Measurements from ENCODE around the gene C1QTNF5. TPM values are rescaled to one million over a fixed set of nuclear protein-coding genes. Genes with fewer than 3 reads are reported as not detected.
A peak's percentile ranks its signal among the peaks of the same experiment; 100 is the strongest.

C1QTNF5 gene
- total RNA-seq, 1 experiment from 2014 or later = not detected

- no peaks in the 10 kb centered on the region for H3K36me3 ChIP-seq (ENCODE audit: control insufficient read depth in 1 of 2, insufficient read depth in 2 of 2, low read length in 2 of 2)
- H3K4me1 ChIP-seq (ENCODE audit: control insufficient read depth in 1 of 2, insufficient read depth in 2 of 2, low read length in 2 of 2) = peaks cover 0 to 8% of the 10 kb centered on the region in 2 experiments; a peak in 1 of 4 replicates
- no peak overlapping the region for H3K4me2 ChIP-seq (ENCODE audit: low read length)
- H3K27ac ChIP-seq (ENCODE audit: low read depth, low read length) = no peak overlapping the region
- no peak overlapping the region for H3K4me3 ChIP-seq (replicated peaks in 1 of 2; ENCODE audit: low read depth in 1 of 2, low read length in 2 of 2)
- H3K9ac ChIP-seq (ENCODE audit: low read length) = no peak overlapping the region
- H3K9me2 ChIP-seq (ENCODE audit: insufficient read depth) = no peaks in the 10 kb centered on the region
- POLR2A ChIA-PET = no interaction called here
- no TSS peak for BruUV-seq (replicated peaks)
- H3K79me2 ChIP-seq (ENCODE audit: insufficient read depth, low read length) = no peaks in the 10 kb centered on the region
- no peak for TF ChIP-seq CEBPB (IDR thresholded peaks at IDR 0.05; ENCODE audit: low read depth)
- no peaks in the 10 kb centered on the region for H3K27me3 ChIP-seq (ENCODE audit: insufficient read depth, low read length)
- H2AFZ ChIP-seq (ENCODE audit: low read depth, low read length, poor library complexity, severe bottlenecking) = no peak overlapping the region
- H3K9me3 ChIP-seq (ENCODE audit: control insufficient read depth in 1 of 2, insufficient read depth in 1 of 2, low read depth in 1 of 2, low read length in 2 of 2) = no peaks in the 10 kb centered on the region
- no peak for DNase-seq (ENCODE audit: low read depth, low spot score)
- CTCF ChIA-PET = interaction anchor here (2.5 to 3.4 kb wide), 2 partner anchors 15 to 32 kb away, joined by 13 to 44 read pairs; no protein-coding TSS in a partner anchor
- no peaks in the 10 kb centered on the region for H4K20me1 ChIP-seq (ENCODE audit: insufficient read depth)
- RAD21 ChIA-PET (ENCODE audit: low non-redundant PET in 1 of 2, low total read pairs in 2 of 2, uncharacterized antibody in 2 of 2, unreplicated experiment in 2 of 2) = interaction anchor here in 1 of 2 experiments (0.6 kb wide), 1 partner anchor 14 kb away, joined by 4 read pairs; no protein-coding TSS in a partner anchor
- intact Hi-C loops (cut with micrococcal nuclease) = loop anchor here (5.0 kb wide), 1 partner anchor 222 kb away; the partner anchor contains the start of gene DPAGT1
- ATAC-seq = no peak
These were observed 16.5 kb downstream of the C1QTNF5 start for GRCh38 chr11:119324189-119324588.

GRCh38 chr11:119323532-119324033 lies 17.1 kb downstream of the C1QTNF5 start:
- CTCF ChIA-PET = interaction anchor here (0.7 to 3.4 kb wide), 4 partner anchors 15 to 238 kb away, joined by 3 to 44 read pairs (median 8); no protein-coding TSS in a partner anchor
- no peaks in the 10 kb centered on the region for H3K79me2 ChIP-seq (ENCODE audit: insufficient read depth, low read length)
- intact Hi-C loops (cut with micrococcal nuclease) = loop anchor here (5.0 kb wide), 1 partner anchor 221 kb away; the partner anchor contains the start of gene DPAGT1
- H3K27ac ChIP-seq (ENCODE audit: low read depth, low read length) = no peak overlapping the region
- H3K9me3 ChIP-seq (ENCODE audit: control insufficient read depth in 1 of 2, insufficient read depth in 1 of 2, low read depth in 1 of 2, low read length in 2 of 2) = no peaks in the 10 kb centered on the region
- no peak overlapping the region for H3K4me3 ChIP-seq (replicated peaks in 1 of 2; ENCODE audit: low read depth in 1 of 2, low read length in 2 of 2)
- H3K27me3 ChIP-seq (ENCODE audit: insufficient read depth, low read length) = no peaks in the 10 kb centered on the region
- RAD21 ChIA-PET (ENCODE audit: low non-redundant PET in 1 of 2, low total read pairs in 2 of 2, uncharacterized antibody in 2 of 2, unreplicated experiment in 2 of 2) = no interaction called here
- POLR2A ChIA-PET = no interaction called here
- BruUV-seq (replicated peaks) = no TSS peak
- peak overlapping the region; percentile 29 for H3K4me2 ChIP-seq (ENCODE audit: low read length)
- peak; percentile 51 for DNase-seq (ENCODE audit: low read depth, low spot score)
- H3K9ac ChIP-seq (ENCODE audit: low read length) = no peak overlapping the region
- no peak overlapping the region for H2AFZ ChIP-seq (ENCODE audit: low read depth, low read length, poor library complexity, severe bottlenecking)
- no peaks in the 10 kb centered on the region for H4K20me1 ChIP-seq (ENCODE audit: insufficient read depth)
- H3K9me2 ChIP-seq (ENCODE audit: insufficient read depth) = no peaks in the 10 kb centered on the region
- H3K36me3 ChIP-seq (ENCODE audit: control insufficient read depth in 1 of 2, insufficient read depth in 2 of 2, low read length in 2 of 2) = no peaks in the 10 kb centered on the region
- peaks cover 0 to 10% of the 10 kb centered on the region in 2 experiments; a peak in 1 of 4 replicates for H3K4me1 ChIP-seq (ENCODE audit: control insufficient read depth in 1 of 2, insufficient read depth in 2 of 2, low read length in 2 of 2)
- peak; percentile 71 for ATAC-seq
- TF ChIP-seq CEBPB (IDR thresholded peaks at IDR 0.05; ENCODE audit: low read depth) (no peak), SIN3A (IDR thresholded peaks at IDR 0.05; ENCODE audit: low read depth) (no peak), TCF7L2 (IDR thresholded peaks at IDR 0.05; ENCODE audit: borderline replicate concordance, extremely low read depth, insufficient read depth, insufficient read length) (no peak), YY1 (IDR thresholded peaks at IDR 0.05; ENCODE audit: extremely low read depth, insufficient replicate concordance, low read depth, low read length) (peak; percentile 33), RAD21 (IDR thresholded peaks at IDR 0.05; ENCODE audit: low read depth) (peak; percentile 84), CBX3 (IDR thresholded peaks at IDR 0.05; ENCODE audit: low read depth) (no peak), POLR2AphosphoS5 (IDR thresholded peaks at IDR 0.05; ENCODE audit: low read depth, low read length) (no peak), ATF3 (IDR thresholded peaks at IDR 0.05) (no peak), POLR2A (IDR thresholded peaks at IDR 0.05; ENCODE audit: borderline replicate concordance, extremely low read depth, insufficient read depth, insufficient read length) (no peak), REST (IDR thresholded peaks at IDR 0.05; ENCODE audit: low read depth) (no peak), ZFX (IDR thresholded peaks at IDR 0.05) (no peak), EGR1 (IDR thresholded peaks at IDR 0.05; ENCODE audit: low read depth) (no peak), ZNF274 (IDR thresholded peaks at IDR 0.05; ENCODE audit: low read depth, low read length) (no peak), SRF (IDR thresholded peaks at IDR 0.05; ENCODE audit: low read depth) (no peak), ELF1 (IDR thresholded peaks at IDR 0.05; ENCODE audit: borderline replicate concordance, low read depth) (no peak), JUND (IDR thresholded peaks at IDR 0.05) (no peak), EZH2 (IDR thresholded peaks at IDR 0.05) (no peak)
